Stomach (tissue), 4 donors: ENCODE data around the gene PLCG2.

Experiments
- CTCF ChIP-seq, 7 experiments: fragments of 450-650 bp in 4 of 7; fragments of 200-600 bp in 3 of 7; sonication (generic) in 3 of 7; IDR thresholded peaks; one replicate each; pipeline ENCODE4 v1.5.1; 2016 to 2019; ENCODE audit warnings: antibody characterized with exemption in 7 of 7, control low read depth in 2 of 7, mild to moderate bottlenecking in 1 of 7
- POLR2A ChIP-seq, 4 donors: fragments of 450-650 bp; IDR thresholded peaks; one replicate each; pipeline ENCODE4 v1.6.1; 2016; ENCODE audit warnings: antibody characterized with exemption in 4 of 4, control low read depth in 2 of 4, mild to moderate bottlenecking in 1 of 4, moderate library complexity in 1 of 4
- POLR2AphosphoS5 ChIP-seq, 3 donors: sonication (generic); formaldehyde crosslinking; IDR thresholded peaks; one replicate each; pipeline ENCODE4 v1.6.1; 2016; ENCODE audit warnings: antibody characterized with exemption in 3 of 3

DNA sequence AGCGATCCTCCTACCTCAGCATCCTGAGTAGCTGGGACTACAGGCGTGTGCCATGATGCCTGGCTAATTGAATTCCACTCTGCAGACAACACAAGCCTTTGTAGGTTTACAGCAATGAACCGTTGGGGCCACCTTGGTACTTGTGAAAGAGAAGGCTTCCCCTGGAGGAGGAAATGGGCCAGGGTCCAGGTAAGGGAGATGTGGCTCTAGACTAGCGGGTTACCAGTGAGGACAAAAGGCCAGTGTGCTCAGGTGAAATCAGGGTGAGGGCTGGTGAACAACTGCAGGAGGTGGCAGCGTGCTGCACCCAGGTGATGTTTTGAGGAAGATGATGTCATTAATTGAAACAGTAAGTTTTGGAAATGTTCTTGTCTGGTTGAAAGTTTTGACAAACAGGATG, 225.5 kb downstream of the PLCG2 start:
- TF ChIP-seq CTCF (IDR thresholded peaks at IDR 0.05) (no peak), POLR2A (IDR thresholded peaks at IDR 0.05) (no peak), POLR2AphosphoS5 (IDR thresholded peaks at IDR 0.05) (no peak)
